ENCODE measurements around the gene ARPC3.
"Not testable (repeated sequence)": the region's sequence is repeated elsewhere in the genome, so short reads cannot be mapped to it uniquely, and the experiment has no call there.

Gene ARPC3

DNA sequence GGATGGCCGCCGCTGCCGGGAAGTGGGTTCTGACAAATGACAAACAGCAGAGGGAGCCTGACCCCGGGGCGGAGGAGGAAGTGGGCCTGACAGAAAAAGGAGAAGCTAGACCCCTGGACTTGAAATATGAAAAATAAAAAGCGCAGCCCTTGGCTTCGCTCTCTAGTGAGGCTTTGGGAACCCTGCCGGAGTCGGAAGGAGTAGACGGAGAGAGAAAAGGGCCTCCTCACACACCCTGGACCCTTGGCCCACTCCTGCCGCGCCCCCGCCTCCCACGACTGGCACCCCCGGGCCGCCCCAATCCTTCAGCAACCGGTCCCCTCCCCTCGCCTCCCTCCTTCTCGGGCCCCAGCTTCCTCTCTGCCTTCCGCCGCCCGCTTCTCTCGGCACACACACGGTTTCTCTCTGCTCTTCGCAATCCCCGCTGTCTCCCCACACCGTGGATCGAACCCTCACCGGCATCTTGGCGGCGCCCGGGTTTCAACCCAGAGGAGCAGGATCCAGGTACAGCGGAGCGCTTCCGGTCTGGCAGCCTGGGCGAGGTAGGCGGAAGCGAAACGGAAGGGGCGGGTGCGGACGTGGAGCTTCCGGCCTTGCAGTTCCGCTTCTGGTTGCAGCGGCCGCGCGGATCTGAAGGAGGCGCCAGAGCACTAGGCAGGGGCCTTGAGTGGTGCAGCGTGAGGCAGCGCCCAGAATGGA is at the start of gene ARPC3:
Gene ARPC3, minus strand, starts transcription at position 539 of the 699 bp plus-strand sequence. Its CDS starts 77 bp downstream, at position 462.
- DNase-seq = peak; percentile 96

DNA sequence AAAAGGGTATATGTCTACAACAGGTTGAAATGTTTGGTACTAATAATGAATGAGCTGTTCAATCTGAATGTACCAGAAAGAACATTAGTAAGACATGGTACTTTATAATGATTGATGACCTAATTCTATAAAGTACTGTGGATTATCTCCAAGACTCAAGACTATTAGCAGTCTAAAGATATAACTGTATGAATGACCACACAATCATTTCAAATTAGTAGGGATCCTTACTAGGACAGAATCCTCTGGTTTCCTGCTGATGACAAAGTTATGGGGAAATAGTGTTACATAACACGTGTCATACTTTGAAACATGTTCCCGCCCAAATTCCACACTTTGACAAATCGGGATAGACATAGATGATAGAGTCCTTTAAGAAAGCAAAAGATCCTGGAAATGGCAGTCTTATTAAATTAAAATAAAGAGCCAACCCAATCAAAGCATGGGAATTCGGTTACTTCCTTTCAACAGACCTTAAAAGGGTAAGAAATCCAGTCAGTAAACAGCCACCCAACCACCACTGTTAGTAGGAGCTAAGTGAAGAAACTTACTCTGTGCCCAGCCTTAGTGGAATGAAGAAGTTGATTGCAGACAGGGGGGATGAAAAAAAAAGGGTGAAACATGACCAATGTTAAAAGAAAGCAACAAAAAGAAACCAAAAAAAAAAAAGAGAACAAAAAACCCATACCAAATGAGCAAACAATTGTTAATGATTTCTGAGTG is 49.0 kb upstream of the ARPC3 start:
- DNase-seq = no peak

DNA sequence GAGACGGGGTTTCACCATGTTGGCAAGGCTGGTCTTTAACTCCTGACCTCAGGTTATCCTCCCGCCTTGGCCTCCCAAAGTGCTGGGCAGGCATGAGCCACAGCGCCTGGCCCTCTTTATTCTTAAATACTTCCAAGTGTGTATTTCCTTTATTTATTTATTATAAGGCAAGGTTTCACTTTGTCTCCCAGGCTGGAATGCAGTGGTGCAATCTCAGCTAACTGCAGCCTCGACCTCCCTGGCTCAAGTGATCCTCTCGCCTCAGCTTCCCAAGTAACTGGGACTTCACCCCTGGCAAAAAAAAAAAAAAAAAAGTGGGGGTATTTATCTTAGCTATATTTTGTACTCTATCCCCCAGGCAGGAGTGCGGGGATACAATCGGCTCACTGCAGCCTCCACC is 25.3 kb upstream of the ARPC3 start:
- no peak for DNase-seq

DNA sequence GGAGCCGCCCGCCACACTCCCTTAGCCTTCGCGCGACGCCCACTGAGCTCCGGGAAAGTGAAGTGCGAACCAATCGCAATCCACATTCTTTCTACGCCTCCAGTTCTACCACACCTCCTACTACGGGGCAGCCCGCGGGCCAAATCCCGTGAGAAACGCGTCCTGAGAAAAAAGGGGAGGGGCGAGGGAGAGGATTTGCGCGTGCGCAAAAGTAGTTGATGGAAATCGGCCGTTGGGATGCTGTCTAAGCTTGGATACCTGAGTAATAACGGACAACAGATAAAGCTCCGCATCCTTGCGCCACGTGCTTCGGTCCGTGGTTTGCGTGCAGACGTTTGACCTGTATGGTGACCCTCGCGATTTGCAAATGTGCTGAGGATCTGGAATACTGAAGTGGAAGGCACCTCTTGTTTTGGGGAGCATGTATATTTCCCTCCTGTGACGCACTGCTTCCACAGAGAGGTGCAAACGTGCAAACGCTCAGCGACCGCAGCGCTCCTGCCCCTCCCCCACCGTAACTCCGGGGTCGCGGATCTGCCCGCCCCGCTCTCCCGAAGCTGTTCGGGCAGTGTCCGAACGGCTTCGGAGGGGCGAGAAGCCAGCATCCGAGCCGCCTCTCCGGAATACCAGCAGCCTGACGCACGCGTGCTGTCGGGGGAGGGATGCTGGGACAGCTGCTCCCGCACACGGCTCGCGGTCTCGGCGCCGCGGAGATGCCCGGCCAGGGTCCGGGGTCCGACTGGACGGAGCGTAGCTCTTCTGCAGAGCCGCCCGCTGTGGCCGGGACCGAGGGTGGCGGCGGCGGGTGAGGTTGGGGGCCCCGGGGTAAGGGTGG is 18.3 kb upstream of the ARPC3 start, which contains the start of the genes FAM216A and GPN3:
Gene FAM216A, plus strand, starts transcription at position 632 of the 835 bp plus-strand sequence. Its CDS starts 31 bp downstream, at position 663.
Gene GPN3, minus strand, starts transcription at position 44 of the 835 bp plus-strand sequence. CDS start 54 bp downstream, outside the sequence.
- DNase-seq = peak; percentile 98

DNA sequence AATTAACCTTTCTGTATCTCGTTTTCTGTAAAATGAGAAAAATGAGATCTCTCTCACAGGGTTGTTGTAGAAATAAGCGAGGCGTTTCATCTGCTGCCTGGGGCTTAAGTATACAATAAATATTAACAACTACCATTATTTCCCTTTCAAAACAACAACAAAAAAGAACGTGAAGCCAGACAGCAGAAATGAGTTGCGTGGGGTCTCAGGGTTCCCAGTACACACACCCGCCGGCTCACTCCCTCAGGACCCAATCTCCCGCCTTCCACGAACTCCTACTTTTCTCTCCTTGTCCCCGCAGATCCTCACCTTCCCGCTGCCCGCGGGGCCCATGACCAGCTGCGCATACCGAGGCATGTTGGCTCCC is 17.7 kb upstream of the ARPC3 start:
- no peak for DNase-seq

DNA sequence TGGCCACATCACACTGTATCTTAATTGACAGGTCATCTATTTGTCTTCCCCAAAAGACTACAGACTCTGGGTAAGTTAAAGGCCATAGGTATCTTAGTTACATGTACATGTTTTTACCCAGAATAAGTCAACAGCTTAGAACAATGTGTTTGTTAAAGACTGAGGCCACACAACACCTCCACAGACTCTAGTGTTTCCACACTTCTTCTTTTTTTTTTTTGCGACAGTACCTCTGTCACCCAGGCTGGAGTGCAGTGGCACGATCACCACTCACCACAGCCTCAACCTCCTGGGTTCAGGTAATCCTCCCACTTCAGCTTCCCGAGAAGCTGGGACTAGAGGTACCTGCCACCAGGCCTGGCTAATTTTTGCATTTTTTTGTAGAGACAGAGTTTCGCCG is 16.7 kb upstream of the ARPC3 start:
- no peak for DNase-seq

DNA sequence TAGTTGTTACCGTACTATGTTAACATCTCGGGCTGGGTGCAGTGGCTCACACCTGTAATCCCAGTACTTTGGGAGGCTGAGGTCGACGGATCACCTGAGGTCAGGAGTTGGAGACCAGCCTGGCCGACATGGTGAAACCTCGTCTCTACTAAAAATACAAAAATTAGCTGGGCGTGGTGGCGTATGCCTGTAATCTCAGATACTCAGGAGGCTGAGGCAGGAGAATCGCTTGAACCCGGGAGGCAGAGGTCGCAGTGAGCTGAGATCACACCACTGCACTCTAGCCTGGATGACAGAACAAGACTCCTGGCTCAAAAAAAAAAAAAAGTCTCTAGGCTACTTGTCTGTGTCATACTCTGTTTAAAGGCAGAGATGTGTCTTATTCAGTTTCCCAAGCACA is 15.6 kb upstream of the ARPC3 start:
- DNase-seq = not testable (repeated sequence)

DNA sequence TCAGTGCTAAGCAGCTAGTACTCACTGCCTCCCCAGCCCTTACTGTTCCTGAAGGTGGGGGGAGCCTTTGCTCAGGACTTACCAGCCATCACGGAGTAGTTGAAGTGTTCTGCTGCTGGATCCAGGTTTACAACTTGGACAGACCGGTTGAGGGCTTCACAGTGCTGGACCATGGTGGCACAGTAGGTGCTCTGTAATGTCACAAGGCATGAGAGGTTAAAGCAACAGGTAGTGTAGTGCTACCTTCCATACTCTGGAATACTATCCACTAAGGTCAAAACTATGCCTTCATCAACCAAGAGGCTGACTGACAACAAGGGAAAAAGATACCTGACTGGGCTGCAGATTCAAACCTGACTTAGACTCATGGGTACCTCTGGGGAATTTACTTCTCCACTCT is 14.9 kb upstream of the ARPC3 start:
- DNase-seq = no peak

DNA sequence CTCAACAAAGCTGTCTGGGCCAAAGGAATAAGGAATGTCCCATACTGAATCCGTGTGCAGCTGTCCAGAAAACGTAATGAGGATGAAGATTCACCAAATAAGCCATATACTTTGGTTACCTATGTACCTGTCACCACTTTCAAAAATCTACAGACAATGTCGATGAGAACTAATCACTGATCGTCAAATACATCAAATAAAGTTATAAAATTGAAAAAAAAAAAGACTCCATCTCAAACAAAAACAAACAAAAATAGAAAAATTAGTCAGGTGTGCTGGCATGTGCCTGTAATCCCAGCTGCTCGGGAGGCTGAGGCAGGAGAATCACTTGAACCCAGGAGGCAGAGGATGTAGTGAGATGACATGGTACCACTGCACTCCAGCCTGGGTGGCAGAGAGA is 11.1 kb upstream of the ARPC3 start:
- not testable (repeated sequence) for DNase-seq

DNA sequence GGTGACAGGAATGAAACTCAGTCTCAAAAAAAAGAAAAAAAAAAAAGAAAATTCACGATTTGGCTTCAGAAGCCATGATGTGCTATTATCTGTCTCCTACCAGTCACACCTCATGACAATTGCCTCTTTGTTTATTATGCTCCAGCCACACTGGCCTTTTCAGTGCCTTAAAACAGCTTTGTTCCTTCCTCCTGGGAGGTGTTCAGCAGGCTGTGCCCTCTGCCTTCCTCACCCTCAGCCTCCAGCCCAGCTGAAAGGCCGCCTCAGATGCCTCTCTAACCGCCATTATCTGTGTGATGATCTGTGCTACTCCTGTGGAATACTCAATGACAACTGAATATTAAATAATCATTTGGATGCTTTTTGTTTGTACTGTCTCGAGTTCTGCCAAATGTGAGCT is 8.6 kb upstream of the ARPC3 start:
- no peak for DNase-seq

DNA sequence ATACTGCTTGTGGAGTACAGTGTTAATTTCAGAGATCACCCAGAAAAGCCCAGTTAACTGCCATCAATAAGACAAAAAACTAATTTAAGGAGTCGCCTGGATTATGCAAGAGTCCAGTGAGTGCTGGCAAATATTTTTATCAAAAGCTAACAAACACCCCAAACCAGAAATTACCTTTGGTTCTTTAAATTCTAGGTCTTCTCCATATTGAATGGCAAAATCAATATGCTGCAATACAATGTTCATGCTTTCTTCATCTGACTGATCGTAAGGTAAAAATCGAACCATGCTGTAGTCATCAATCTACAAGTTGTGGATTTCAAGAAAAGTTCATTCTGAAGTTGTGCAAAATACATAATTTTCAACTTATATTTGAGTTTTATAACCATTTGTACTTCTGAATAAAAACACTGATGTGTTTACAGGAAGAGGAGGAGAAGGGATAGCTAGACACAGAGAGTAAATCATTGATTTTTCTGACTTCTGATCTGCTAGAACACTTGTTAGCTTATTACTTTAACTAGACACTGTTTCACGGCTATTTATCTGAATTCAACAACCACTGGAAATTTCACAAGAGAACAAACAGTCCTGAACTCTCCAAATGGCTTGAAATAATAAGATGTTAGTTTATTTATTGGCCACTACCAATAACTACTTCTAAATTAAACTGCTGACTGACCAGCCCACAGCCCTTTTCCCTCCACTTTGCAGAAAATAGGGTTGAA is 3.6 kb upstream of the ARPC3 start:
- DNase-seq = no peak

DNA sequence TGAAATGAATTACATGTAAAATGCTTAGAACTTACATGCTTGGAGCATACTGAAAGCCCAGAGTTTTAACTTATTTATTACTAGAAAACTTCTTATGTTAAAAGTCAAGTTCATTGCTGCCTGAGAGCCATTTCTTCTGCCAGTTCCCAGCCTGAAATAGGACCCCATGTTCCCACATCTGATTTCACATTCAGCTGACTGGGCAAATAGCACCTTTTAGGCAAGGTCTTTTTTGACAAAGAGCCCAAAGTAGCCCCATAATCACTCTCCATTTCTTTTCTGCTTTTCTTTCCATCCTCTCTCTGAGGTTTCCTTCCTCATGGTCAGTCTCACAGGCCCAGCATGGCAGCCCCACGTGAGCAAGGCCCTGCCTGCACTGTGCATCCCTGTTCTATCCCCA is 1.1 kb upstream of the ARPC3 start:
- DNase-seq = no peak

DNA sequence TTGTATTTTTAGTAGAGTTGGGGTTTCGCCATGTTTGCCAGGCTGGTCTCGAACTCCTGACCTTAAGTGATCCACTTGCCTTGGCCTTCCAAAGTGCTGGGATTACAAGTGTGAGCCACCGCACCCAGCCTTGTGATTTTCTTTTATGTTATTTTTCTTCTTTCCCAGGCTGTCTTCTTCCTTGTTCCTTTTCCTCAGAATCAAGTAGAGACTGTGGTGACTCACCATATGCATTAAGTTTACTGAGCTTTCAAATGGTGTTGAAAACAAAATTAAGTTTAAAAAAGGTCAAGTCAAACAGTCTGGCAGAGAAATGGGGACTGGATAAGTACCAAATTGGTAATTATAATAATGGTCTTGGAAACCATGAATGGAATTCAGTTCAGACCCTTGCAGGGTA is 5.7 kb downstream of the ARPC3 start:
- no peak for DNase-seq

DNA sequence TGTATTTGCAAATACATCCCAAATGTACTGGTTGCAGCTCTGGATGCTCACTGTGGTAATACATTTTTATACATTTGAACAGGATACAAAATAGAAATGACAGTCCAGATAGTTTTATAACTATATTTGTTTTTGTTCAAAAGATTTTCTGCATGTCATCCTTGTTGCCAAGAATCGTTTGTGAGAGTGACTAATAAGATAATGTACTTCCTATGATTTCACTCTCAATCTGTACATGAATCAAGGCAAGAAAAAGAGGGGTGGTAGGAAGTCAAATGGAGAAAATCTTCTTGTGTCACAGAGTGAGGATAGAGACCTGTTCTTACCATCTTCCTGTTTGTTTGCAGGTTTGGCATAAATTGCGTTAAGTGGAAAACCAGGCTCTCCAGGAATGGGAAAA is 13.9 kb downstream of the ARPC3 start:
- DNase-seq = no peak

DNA sequence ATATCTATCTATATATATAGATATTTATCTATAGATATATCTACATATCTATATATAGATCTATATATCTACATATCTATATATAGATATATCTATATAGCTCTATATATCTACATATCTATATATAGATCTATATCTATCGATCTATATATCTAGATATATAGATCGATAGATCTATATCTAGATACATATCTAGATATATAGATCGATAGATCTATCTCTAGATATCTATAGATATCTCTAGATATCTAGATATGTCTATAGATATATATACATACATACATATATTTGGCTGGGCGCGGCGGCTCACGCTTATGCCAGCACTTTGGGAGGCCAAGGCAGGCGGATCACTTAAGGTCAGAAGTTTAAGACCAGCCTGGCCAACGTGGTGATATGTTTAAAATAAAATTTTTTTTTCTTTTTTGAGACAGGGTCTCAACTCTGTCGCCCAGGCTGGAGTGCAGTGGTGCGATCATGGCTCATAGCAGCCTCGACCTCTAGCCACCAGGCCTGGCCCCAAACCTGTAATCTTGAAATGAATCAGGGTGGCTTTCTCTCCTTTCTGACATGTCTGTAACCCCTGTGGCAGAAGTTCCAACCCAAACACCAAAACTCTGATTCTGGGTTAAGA is 18.1 kb downstream of the ARPC3 start:
- no peak for DNase-seq

DNA sequence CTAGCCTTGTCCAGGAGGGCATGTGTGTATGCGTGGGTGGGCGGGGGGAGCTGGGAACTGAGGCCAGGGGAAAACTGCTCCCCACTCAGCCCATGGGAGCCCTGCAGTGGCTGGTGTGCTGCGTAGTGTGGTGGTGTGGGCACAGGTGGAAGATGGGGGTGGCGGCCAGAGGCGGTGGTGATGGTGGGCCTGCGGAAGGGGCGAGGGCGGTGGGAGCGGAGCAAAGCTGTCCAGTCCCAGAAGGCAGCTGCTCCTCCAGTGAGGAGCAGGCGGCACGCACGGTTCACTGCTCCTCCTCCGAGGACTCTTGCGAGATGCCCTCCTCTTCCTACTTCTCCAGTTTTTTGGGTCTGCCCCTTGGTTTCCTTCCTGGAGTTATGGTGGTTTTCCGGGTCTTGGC is 20.5 kb downstream of the ARPC3 start:
- DNase-seq = not testable (repeated sequence)

DNA sequence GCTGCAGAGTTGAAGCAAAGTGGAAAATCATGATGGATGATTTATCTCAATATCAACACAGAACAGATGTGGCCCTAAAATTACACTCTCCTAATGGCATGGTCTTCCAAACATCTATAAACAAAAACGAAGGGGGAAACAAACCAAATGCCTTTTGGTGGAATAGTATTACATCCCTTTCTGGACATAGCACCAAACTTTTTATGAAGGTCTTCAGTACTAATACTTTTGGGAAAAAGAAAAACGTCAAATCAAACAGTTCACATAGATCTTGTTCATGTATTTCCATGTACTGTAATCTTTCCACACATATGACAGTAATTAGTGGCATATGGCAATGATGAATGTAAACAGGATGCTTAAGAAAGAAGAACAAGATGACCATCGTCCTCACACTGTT is 23.7 kb downstream of the ARPC3 start:
- no peak for DNase-seq

DNA sequence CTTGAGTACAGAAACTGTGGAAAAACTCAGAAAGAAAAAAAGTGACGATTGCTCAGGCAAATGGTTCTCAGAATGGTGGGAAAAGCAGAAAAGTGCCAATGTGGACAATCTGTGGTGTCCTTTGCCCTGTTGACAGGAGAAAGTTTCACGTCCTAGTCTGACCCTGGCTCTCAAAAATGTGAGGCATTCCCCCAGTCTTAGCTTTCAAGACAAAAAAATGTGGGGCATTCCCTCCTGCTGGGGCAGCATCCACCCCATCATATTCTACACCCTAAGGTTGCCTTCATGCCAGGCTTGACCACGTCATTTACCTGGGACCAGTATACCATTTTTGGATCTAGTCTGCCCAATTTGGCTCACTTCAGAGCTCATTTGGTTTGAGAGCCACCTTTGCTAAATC is 25.9 kb downstream of the ARPC3 start:
- DNase-seq = no peak

DNA sequence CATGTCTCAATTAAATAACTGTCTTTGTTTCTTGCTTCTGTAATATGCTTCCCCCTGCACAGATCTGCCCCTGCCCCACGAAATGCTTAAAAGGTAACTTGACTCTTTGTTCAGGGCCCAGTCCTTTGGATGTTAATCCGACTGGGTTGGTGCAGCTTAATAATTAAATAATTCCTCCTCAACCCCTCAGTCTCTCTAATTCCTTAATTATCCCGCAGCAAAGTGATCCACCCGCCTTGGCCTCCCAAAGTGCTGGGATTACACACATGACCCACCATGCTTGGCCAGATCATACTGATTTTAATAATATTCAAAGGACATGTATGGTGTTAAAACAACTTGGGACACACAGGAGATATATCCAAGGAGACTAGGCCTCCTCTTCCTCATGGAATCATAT is 28.4 kb downstream of the ARPC3 start:
- DNase-seq = no peak

DNA sequence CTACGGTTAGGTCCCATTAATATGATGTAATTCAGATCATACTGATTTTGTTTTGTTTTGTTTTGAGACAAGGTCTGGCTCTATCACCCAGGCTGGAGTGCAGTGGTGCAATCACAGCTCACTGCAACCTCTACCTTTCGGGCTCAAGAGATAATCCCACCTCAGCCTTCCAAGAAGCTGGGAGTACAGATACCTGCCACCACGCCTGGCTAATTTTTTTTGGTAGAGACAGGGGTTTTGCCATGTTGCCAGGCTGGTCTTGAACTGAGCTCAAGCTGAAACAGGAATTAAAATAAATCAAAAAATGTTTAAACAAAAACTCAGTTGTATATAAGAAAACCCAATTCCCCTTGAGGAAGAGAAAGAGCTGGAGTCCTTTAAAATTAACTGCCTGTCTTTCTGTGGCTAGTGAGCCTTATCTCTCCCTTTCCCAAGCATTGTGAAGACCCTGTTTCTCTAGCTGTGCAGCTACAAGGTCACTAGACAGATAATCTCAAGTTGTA is 28.9 kb downstream of the ARPC3 start:
- DNase-seq = no peak

DNA sequence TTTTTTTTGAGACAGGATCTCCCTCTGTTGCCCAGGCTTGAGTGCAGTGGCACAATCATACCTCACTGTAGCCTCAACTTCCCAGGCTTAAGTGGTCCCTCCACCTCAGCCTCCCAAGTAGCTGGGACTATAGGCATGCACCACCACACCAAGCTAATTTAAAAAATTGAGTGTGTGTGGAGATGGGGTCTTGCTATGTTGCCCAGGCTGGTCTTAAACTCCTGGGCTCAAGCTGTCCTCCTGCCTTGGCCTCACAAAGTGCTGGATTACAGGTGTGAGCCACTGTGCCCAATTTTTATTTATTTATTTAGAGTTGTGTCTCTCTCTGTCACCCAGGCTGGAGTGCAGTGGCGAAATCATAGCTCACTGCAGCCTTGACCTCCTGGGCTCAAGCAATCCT is 29.5 kb downstream of the ARPC3 start:
- not testable (repeated sequence) for DNase-seq

DNA sequence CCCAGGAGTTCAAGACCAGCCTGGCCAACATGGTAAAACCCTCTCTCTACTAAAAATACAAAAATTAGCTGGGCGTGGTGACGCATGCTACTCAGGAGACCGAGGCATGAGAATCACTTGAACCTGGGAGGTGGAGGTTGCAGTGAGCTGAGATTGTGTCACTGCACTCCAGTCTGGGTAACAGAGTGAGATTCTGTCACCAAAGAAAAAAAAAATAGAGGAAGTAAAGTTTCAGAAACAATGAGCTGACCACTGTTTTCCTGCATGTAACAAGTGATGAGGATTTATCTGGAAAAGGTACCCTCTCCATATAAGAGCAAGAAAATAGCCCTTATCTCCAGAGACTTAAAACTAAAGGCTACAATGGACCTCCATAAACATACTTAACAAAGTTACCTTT is 33.0 kb downstream of the ARPC3 start:
- DNase-seq = not testable (repeated sequence)
